Lower lobe of right lung (tissue), 2 donors: ENCODE results near the gene CISH. TPM values are rescaled to one million over a fixed set of nuclear protein-coding genes. Genes with fewer than 3 reads are reported as not detected.
A peak's percentile ranks its signal among the peaks of the same experiment; 100 is the strongest.

ENCODE experiments used
- ATAC-seq, 2 donors: fragments of 200-7000 bp; cut with Tn5 transposase; one replicate each; pipeline ENCODE4 v1.9.1; 2020 to 2022; ENCODE audit warnings: mild to moderate bottlenecking in 2 of 2, moderate library complexity in 2 of 2
- DNase-seq: peaks from one replicate; pipeline ENCODE4 v3.0.0-alpha.2; 2020
- H3K27ac ChIP-seq: fragments of 200-600 bp; one replicate; pipeline ENCODE4 v1.8.0; 2022
- H3K27me3 ChIP-seq: fragments of 200-600 bp; one replicate; pipeline ENCODE4 v1.8.0; 2022; ENCODE audit warnings: low read depth
- H3K36me3 ChIP-seq: fragments of 200-600 bp; one replicate; pipeline ENCODE4 v1.8.0; 2022; ENCODE audit warnings: mild to moderate bottlenecking
- H3K4me1 ChIP-seq: fragments of 200-600 bp; one replicate; pipeline ENCODE4 v1.8.0; 2022
- H3K4me3 ChIP-seq: fragments of 200-600 bp; one replicate; pipeline ENCODE4 v1.8.0; 2022; ENCODE audit warnings: mild to moderate bottlenecking
- H3K9me3 ChIP-seq: fragments of 200-600 bp; one replicate; pipeline ENCODE4 v1.8.0; 2022
- intact Hi-C: fragments of 100-400 bp; cut with DNase I; formaldehyde crosslinking; loops from one replicate; pipeline ENCODE4 v1.11.0; 2022
- total RNA-seq: library from RNA; stranded (reverse); fragmentation: NEBNext Ultra II Directional; extraction: Animal tissue kit (Norgen Biotek cat#: 25700); gene quantifications from one replicate; pipeline ENCODE4 v1.2.1, GENCODE V29; 2021
- TF ChIP-seq, protein P1 (sequence below): fragments of 200-600 bp; IDR thresholded peaks from one replicate; pipeline ENCODE4 v1.8.0; 2022; ENCODE audit warnings: antibody characterized with exemption, mild to moderate bottlenecking
- donor health status: DM: no; HTN: yes; CAD: no; lungs with severe emphysema.

The CISH gene
- total RNA-seq, 1 donor from 2014 or later: 48.8 TPM

DNA sequence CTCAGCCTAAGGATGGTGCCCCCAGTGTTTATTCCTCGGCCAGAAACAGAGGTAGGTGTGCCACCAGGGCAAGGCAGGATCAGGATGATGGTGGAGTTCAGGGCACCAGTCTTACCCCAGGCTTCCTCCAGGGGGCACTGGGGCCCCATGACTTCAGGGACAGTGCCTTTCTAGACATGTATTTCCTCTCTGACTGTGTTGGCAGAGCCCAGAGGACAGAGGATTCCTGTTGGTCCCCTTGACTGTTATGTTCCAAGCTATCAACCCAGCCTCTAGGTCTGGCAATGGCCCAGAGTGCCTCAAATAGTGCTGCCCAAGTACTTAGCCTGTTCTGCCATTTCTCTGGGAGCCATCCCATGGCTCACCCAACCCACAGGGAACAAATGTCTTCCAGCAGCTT, 39.4 kb downstream of the CISH start:
- Histone ChIP-seq H3K9me3 (no peaks in the 10 kb centered on the region), H3K4me1 (peaks cover 46% of the 10 kb centered on the region), H3K4me3 (no peak overlapping the region), H3K36me3 (peaks cover 23% of the 10 kb centered on the region), H3K27ac (peak overlapping the region; percentile 60), H3K27me3 (no peaks in the 10 kb centered on the region)
- peak; percentile 82 for DNase-seq
- intact Hi-C loops: loop anchor here (5.0 kb wide), 1 partner anchor 40 kb away; the partner anchor contains the start of gene CISH
- TF ChIP-seq, protein P1, sequence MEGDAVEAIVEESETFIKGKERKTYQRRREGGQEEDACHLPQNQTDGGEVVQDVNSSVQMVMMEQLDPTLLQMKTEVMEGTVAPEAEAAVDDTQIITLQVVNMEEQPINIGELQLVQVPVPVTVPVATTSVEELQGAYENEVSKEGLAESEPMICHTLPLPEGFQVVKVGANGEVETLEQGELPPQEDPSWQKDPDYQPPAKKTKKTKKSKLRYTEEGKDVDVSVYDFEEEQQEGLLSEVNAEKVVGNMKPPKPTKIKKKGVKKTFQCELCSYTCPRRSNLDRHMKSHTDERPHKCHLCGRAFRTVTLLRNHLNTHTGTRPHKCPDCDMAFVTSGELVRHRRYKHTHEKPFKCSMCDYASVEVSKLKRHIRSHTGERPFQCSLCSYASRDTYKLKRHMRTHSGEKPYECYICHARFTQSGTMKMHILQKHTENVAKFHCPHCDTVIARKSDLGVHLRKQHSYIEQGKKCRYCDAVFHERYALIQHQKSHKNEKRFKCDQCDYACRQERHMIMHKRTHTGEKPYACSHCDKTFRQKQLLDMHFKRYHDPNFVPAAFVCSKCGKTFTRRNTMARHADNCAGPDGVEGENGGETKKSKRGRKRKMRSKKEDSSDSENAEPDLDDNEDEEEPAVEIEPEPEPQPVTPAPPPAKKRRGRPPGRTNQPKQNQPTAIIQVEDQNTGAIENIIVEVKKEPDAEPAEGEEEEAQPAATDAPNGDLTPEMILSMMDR: peak; percentile 94
- ATAC-seq: peak; percentile 50

DNA sequence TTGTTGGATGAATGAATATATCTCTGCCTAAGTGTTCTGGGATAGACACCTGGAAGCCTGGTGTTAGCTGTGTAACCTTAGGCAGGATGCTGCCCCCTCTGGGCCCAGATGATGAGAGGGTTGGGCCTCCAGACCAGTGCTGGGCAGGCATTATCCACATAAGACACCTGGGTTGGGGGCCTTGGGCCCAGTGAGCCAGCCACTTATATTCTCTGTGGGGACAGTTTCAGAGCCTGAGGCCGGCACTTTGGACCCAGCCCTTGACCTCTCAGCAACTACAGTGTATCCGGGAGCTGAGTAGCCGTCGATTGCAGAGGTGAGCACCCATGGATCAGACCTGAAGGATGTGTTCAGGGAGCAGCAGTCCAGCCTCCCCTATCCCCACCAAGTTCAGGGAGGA, 40.1 kb downstream of the CISH start:
- TF ChIP-seq, protein P1: no peak
- Histone ChIP-seq H3K36me3 (peaks cover 17% of the 10 kb centered on the region), H3K27ac (no peak overlapping the region), H3K4me1 (peaks cover 53% of the 10 kb centered on the region), H3K27me3 (no peaks in the 10 kb centered on the region), H3K4me3 (no peak overlapping the region), H3K9me3 (no peaks in the 10 kb centered on the region)
- ATAC-seq: no peak
- intact Hi-C loops: loop anchor here (5.0 kb wide), 1 partner anchor 41 kb away; the partner anchor contains the start of gene CISH
- no peak for DNase-seq

DNA sequence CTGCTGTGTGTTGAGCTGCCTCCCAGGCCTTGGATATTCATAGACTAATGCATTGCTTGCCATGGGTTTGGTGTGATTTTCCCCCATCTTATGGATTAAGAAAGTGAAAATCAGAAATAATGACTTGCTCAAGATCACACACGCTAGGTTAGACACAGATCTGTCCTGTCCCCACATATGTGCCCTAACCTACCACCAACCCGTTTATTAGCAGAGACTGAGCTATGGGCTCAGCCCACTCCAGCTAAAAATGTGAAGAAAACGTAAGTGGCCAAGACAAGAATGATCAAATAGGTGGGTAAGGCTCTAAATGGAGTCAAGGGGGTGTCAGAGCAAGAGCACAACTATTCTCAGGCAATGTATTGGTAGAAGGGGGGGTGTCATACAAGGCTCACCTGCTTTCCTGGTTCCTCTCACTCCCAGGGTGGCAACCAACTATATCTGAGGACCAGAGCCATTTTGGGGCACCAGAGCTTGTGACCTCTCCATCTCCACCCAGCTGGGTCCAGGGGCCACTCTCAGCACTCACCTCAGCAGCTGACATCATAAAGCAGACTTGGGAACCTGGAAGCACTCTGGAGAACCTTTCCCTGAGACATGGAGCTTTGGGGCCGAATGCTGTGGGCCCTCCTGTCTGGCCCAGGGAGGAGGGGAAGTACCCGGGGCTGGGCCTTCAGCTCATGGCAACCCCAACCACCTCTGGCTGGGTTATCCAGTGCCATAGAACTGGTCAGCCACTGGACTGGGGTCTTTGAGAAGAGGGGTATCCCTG, 40.9 kb downstream of the CISH start:
- intact Hi-C loops: loop anchor here (5.0 kb wide), 1 partner anchor 42 kb away; the partner anchor contains the start of gene CISH
- H3K4me3 ChIP-seq: no peak overlapping the region
- H3K4me1 ChIP-seq: peaks cover 53% of the 10 kb centered on the region
- H3K9me3 ChIP-seq: no peaks in the 10 kb centered on the region
- H3K36me3 ChIP-seq: peaks cover 10% of the 10 kb centered on the region
- TF ChIP-seq, protein P1: no peak
- DNase-seq (no peak), ATAC-seq (no peak)
- H3K27ac ChIP-seq: peak overlapping the region; percentile 92
- no peaks in the 10 kb centered on the region for H3K27me3 ChIP-seq

DNA sequence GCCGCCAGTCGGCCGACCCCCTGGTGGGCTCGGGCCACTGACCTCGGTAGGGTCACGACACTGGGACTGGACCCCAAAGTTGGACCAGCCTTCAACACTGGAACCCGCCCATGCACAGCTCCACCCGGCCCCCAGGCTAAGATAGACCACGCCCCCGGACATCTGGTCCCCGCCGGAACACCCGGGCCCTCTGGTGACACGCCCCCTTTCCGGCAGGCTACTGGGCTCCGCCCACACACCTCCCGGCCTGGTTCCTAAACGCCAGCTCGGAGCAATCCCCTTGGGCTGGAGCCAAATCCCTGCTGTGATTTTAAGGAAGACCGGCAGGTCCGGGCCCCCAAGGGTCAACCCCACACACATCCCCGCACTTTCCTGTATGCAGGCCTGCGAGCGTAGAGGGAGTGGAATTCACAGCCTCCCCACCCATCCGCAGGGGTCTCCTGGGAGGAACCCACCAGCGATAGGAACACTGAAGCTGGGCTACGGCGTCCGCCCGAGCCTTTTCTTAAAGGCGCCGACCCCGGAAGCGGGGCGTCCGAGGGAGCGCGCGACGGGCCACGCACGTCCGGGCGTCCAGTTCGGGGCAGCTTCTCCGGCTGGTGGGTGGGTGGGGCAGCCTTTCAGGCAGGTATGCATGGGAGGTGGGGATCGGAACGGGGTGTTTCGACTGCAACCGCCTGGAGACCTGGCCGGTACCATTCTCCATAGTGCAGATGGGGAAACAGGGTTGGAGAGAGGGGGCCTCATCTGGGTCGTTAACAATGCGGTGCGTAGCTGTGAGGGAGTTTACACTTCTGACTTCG, 42.4 kb downstream of the CISH start, which contains the start of gene HEMK1:
HEMK1 (plus strand) TSS at position 576 of the 803 bp plus-strand sequence. CDS start 1,583 bp downstream, outside the sequence.
- peak; percentile 92 to 93 for ATAC-seq
- peaks cover 10% of the 10 kb centered on the region for H3K36me3 ChIP-seq
- DNase-seq: peak; percentile 99
- intact Hi-C loops: no loop called here
- H3K9me3 ChIP-seq: no peaks in the 10 kb centered on the region
- H3K4me3 ChIP-seq: peak within 1 kb of the TSS; percentile 85
- TF ChIP-seq, protein P1: no peak
- no peaks in the 10 kb centered on the region for H3K27me3 ChIP-seq
- peaks cover 53% of the 10 kb centered on the region for H3K4me1 ChIP-seq
- H3K27ac ChIP-seq: peak within 1 kb of the TSS; percentile 92

DNA sequence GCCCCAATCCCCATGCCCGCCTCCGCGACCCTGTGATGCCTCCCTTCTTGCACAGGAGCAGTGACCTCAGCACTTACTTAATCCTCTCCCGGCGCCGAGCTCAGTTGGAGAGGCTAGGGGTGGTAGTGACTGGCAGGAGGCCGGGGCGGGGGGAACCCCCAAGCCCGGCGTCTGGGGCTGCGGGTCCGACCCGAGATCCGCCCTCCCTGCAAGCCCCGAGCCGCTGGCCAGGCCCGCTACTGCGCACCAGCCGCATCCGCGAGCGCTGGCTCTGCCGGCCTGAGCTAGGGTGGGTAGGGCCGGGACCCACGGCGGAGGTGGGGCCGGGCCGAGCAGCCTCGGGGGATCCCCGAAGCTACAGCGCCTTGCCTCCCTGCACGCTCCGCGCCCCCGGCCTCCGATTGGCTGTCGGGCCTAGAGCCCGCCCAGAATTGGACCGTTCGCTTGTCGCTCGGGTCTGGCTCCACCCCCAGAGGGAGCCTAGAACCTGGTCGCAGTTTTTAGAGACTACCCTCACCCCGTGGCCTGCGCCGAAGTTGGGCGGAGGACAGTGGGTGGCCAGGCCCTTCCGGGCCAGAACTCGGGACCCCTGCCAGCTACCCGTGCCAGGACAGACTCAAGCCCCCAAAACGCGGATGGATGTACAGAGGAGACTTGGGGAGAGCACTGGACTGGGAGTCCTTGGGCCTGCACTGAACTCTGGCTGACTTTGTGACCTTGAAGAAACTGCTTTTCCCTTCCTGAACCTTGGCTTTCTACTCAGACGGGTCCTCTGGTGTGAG, 44.0 kb downstream of the CISH start, which contains the start of gene C3orf18:
C3orf18 (minus strand) TSS at position 362 of the 782 bp plus-strand sequence. CDS start 2,048 bp downstream, outside the sequence.
- ATAC-seq (peak; percentile 84 to 87), DNase-seq (peak; percentile 96)
- intact Hi-C loops: no loop called here
- H3K36me3 ChIP-seq: peaks cover 3% of the 10 kb centered on the region
- H3K27ac ChIP-seq: peak within 1 kb of the TSS; percentile 92
- no peaks in the 10 kb centered on the region for H3K27me3 ChIP-seq
- TF ChIP-seq, protein P1: no peak
- peaks cover 42% of the 10 kb centered on the region for H3K4me1 ChIP-seq
- H3K4me3 ChIP-seq: peak within 1 kb of the TSS; percentile 85
- no peaks in the 10 kb centered on the region for H3K9me3 ChIP-seq
